H9 (cell line): Measurements from ENCODE around the gene MACROD1. TPM values are rescaled to one million over a fixed set of nuclear protein-coding genes. Genes with fewer than 3 reads are reported as not detected.
A peak's percentile ranks its signal among the peaks of the same experiment; 100 is the strongest.

Experiments used
- DNase-seq: peaks from one replicate; pipeline ENCODE4 v3.0.0-alpha.2; 2017
- H2AFZ ChIP-seq: one replicate; pipeline ENCODE4 v1.6.1; 2013; ENCODE audit warnings: mild to moderate bottlenecking, low read length, control low read depth, moderate library complexity
- H2AK5ac ChIP-seq: 2 replicates; pipeline ENCODE4 v1.6.1; 2013; ENCODE audit warnings: low read length, control low read depth, mixed read lengths; ENCODE audit not compliant: insufficient read length
- H2BK120ac ChIP-seq: one replicate; pipeline ENCODE4 v1.6.1; 2013; ENCODE audit warnings: low read depth, mild to moderate bottlenecking, low read length, control low read depth, inconsistent platforms; ENCODE audit not compliant: poor library complexity, severe bottlenecking
- H2BK12ac ChIP-seq: 2 replicates; pipeline ENCODE4 v1.6.1; 2013; ENCODE audit warnings: low read length, control low read depth, mixed read lengths, low read depth; ENCODE audit not compliant: insufficient read length
- H2BK15ac ChIP-seq: 2 replicates; pipeline ENCODE4 v1.6.1; 2013; ENCODE audit warnings: low read depth, low read length, control low read depth
- H2BK20ac ChIP-seq: one replicate; pipeline ENCODE4 v1.6.1; 2013; ENCODE audit warnings: low read depth, mild to moderate bottlenecking, low read length, control low read depth, inconsistent platforms; ENCODE audit not compliant: poor library complexity, severe bottlenecking
- H2BK5ac ChIP-seq: 2 replicates; pipeline ENCODE4 v1.6.1; 2013; ENCODE audit warnings: low read length, control low read depth, mixed read lengths; ENCODE audit not compliant: insufficient read length
- H3K14ac ChIP-seq: 2 replicates; pipeline ENCODE4 v1.6.1; 2013; ENCODE audit warnings: low read length, control low read depth; ENCODE audit not compliant: insufficient read depth
- H3K18ac ChIP-seq: 2 replicates; pipeline ENCODE4 v1.6.1; 2013; ENCODE audit warnings: low read depth, mild to moderate bottlenecking, mixed read lengths, low read length, control low read depth; ENCODE audit not compliant: insufficient read length
- H3K23ac ChIP-seq: 2 replicates; pipeline ENCODE4 v1.6.1; 2013; ENCODE audit warnings: low read length, control low read depth, mixed read lengths, low read depth; ENCODE audit not compliant: insufficient read length
- H3K23me2 ChIP-seq: 2 replicates; pipeline ENCODE4 v1.6.1; 2013; ENCODE audit warnings: low read depth, mild to moderate bottlenecking, mixed read lengths, low read length, control low read depth; ENCODE audit not compliant: insufficient read length, poor library complexity, severe bottlenecking
- H3K27ac ChIP-seq: 2 replicates; pipeline ENCODE4 v1.5.1; 2013; ENCODE audit warnings: low read length, control low read depth, mixed read lengths, low read depth; ENCODE audit not compliant: insufficient read length
- H3K27me3 ChIP-seq: 2 replicates; pipeline ENCODE4 v1.6.1; 2013; ENCODE audit warnings: low read length, control low read depth, inconsistent platforms; ENCODE audit not compliant: insufficient read depth
- H3K4ac ChIP-seq: 2 replicates; pipeline ENCODE4 v1.6.1; 2013; ENCODE audit warnings: low read depth, mild to moderate bottlenecking, control low read depth, inconsistent platforms, low read length, moderate library complexity
- H3K4me1 ChIP-seq: 2 replicates; pipeline ENCODE4 v1.6.1; 2013; ENCODE audit warnings: low read length, control low read depth, inconsistent platforms; ENCODE audit not compliant: insufficient read depth
- H3K4me2 ChIP-seq: 2 replicates; pipeline ENCODE4 v1.6.1; 2013; ENCODE audit warnings: low read length, control low read depth, mixed read lengths; ENCODE audit not compliant: insufficient read length, insufficient read depth
- H3K56ac ChIP-seq: 2 replicates; pipeline ENCODE4 v1.6.1; 2013; ENCODE audit warnings: low read depth, mild to moderate bottlenecking, mixed read lengths, low read length, control low read depth; ENCODE audit not compliant: insufficient read length
- H3K79me1 ChIP-seq: 2 replicates; pipeline ENCODE4 v1.6.1; 2013; ENCODE audit warnings: low read depth, mild to moderate bottlenecking, moderate library complexity, low read length, control low read depth, inconsistent platforms; ENCODE audit not compliant: insufficient read depth, poor library complexity, severe bottlenecking
- H3K79me2 ChIP-seq: 2 replicates; pipeline ENCODE4 v1.6.1; 2013; ENCODE audit warnings: low read length, control low read depth, inconsistent platforms; ENCODE audit not compliant: insufficient read depth
- H3K9ac ChIP-seq: 2 replicates; pipeline ENCODE4 v1.6.1; 2013; ENCODE audit warnings: low read length, control low read depth, mixed read lengths; ENCODE audit not compliant: insufficient read length; ENCODE audit errors: extremely low read depth
- H3K9me3 ChIP-seq: one replicate; pipeline ENCODE4 v1.6.1; 2013; ENCODE audit warnings: low read depth, low read length, inconsistent platforms; ENCODE audit not compliant: control insufficient read depth
- H3T11ph ChIP-seq: one replicate; pipeline ENCODE4 v1.6.1; 2013; ENCODE audit warnings: mild to moderate bottlenecking, low read length, control low read depth, inconsistent platforms
- H4K20me1 ChIP-seq: one replicate; pipeline ENCODE4 v1.6.1; 2013; ENCODE audit not compliant: control insufficient read depth, insufficient read length, insufficient read depth
- H4K5ac ChIP-seq: 2 replicates; pipeline ENCODE4 v1.6.1; 2013; ENCODE audit warnings: low read depth, mild to moderate bottlenecking, mixed read lengths, low read length, control low read depth; ENCODE audit not compliant: insufficient read length
- H4K8ac ChIP-seq: replicated peaks from 2 replicates; pipeline ENCODE4 v1.6.1; 2013; ENCODE audit warnings: low read length, control low read depth, mixed read lengths, low read depth; ENCODE audit not compliant: insufficient read length
- H4K91ac ChIP-seq: 2 replicates; pipeline ENCODE4 v1.6.1; 2013; ENCODE audit warnings: low read depth, mild to moderate bottlenecking, moderate library complexity, mixed read lengths, low read length, control low read depth; ENCODE audit not compliant: insufficient read length
- H3K27ac Mint-ChIP-seq, 3 experiments: 2 replicates in 2 of 3; 3 replicates in 1 of 3; pipeline ENCODE4 v1.8.0; 2020 to 2021; ENCODE audit warnings: mixed read lengths in 3 of 3, mild to moderate bottlenecking in 1 of 3, moderate library complexity in 1 of 3
- H3K27me3 Mint-ChIP-seq: 2 replicates; pipeline ENCODE4 v1.8.0; 2021; ENCODE audit warnings: low read depth, mild to moderate bottlenecking, moderate library complexity, mixed read lengths
- H3K36me3 Mint-ChIP-seq, 3 experiments: 2 replicates in 2 of 3; 3 replicates in 1 of 3; pipeline ENCODE4 v1.8.0; 2020 to 2021; ENCODE audit warnings: low read depth in 3 of 3, mixed read lengths in 3 of 3; ENCODE audit not compliant: insufficient read depth in 1 of 3
- H3K4me1 Mint-ChIP-seq, 2 experiments: 2 replicates each; pipeline ENCODE4 v1.8.0; 2020; ENCODE audit warnings: mixed read lengths in 2 of 2
- H3K4me3 Mint-ChIP-seq, 2 experiments: 2 replicates in 1 of 2; 3 replicates in 1 of 2; pipeline ENCODE4 v1.8.0; 2020 to 2021; ENCODE audit warnings: mild to moderate bottlenecking in 2 of 2, mixed read lengths in 2 of 2, moderate library complexity in 1 of 2
- H3K9me3 Mint-ChIP-seq, 2 experiments: 2 replicates in 1 of 2; 3 replicates in 1 of 2; pipeline ENCODE4 v1.8.0; 2020; ENCODE audit warnings: mild to moderate bottlenecking in 2 of 2, mixed read lengths in 2 of 2, moderate library complexity in 1 of 2
- CTCF ChIP-seq: fragments of 200-600 bp; sonication (generic); conservative IDR thresholded peaks from 3 replicates; pipeline ENCODE4 v1.8.0; 2021; ENCODE audit warnings: antibody characterized with exemption, mild to moderate bottlenecking
- WGBS: extraction: QIAGEN DNeasy Blood & Tissue Kit; methylation state at CpG from one replicate; pipeline ENCODE4 v1.1.7; 2013; ENCODE audit warnings: missing lambda C conversion rate, low lambda C conversion rate, mixed read lengths; ENCODE audit not compliant: insufficient read length; ENCODE audit errors: extremely low coverage; 5-methylcytosine and 5-hydroxymethylcytosine counted together
- total RNA-seq: library from RNA; stranded (reverse); gene quantifications from 2 replicates; pipeline ENCODE4 v1.2.1, GENCODE V29; 2021

The MACROD1 gene
- total RNA-seq, 1 experiment from 2014 or later = 21.2 TPM

GRCh38 chr11:64100360-64100759 lies 65.6 kb downstream of the MACROD1 start:
- Histone ChIP-seq H2BK120ac (no peak overlapping the region), H4K8ac (no peak overlapping the region), H3K9me3 (no peaks in the 10 kb centered on the region), H4K20me1 (no peaks in the 10 kb centered on the region), H3K23ac (no peak overlapping the region), H3K79me2 (no peaks in the 10 kb centered on the region), H3K9ac (no peak overlapping the region), H3K4me2 (no peak overlapping the region), H4K5ac (no peak overlapping the region), H2BK15ac (no peak overlapping the region), H3K18ac (no peak overlapping the region), H3K23me2 (no peaks in the 10 kb centered on the region), H2AK5ac (no peak overlapping the region), H3K56ac (no peak overlapping the region), H3K4me1 (no peaks in the 10 kb centered on the region), H2BK20ac (no peak overlapping the region), H3K27ac (no peak overlapping the region), H3K4ac (no peak overlapping the region), H2AFZ (no peak overlapping the region), H3K79me1 (no peaks in the 10 kb centered on the region), H3T11ph (no peak overlapping the region), H3K27me3 (peaks cover 4% of the 10 kb centered on the region; the same call in 1 of the 2 replicates), H2BK5ac (no peak overlapping the region), H2BK12ac (no peak overlapping the region), H4K91ac (no peak overlapping the region), H3K14ac (no peak overlapping the region)
- WGBS = no CpG with 5 or more reads among the region's 8 CpGs
- H3K27me3 Mint-ChIP-seq = peaks cover 71% of the 10 kb centered on the region
- peak; percentile 68 for TF ChIP-seq CTCF
- no peak overlapping the region for H3K27ac Mint-ChIP-seq
- H3K4me1 Mint-ChIP-seq = peaks cover 3 to 13% of the 10 kb centered on the region in 2 experiments; a peak in 2 of 4 replicates
- no peaks in the 10 kb centered on the region; a peak in 1 of 5 replicates for H3K9me3 Mint-ChIP-seq
- peak; percentile 57 for DNase-seq
- no peaks in the 10 kb centered on the region for H3K36me3 Mint-ChIP-seq
- no peak overlapping the region for H3K4me3 Mint-ChIP-seq
